DOHH2 (cell line): ENCODE measurements around the gene ROBO1.
"Not testable (repeated sequence)": the region's sequence is repeated elsewhere in the genome, so short reads cannot be mapped to it uniquely, and the experiment has no call there.

Source experiments
- CTCF ChIP-seq: fragments of 200-600 bp; sonication (generic); IDR thresholded peaks from one replicate; pipeline ENCODE4 v1.5.1; 2014; ENCODE audit warnings: antibody characterized with exemption, mild to moderate bottlenecking, low read depth, low read length; ENCODE audit not compliant: poor library complexity, severe bottlenecking
- EZH2phosphoT487 ChIP-seq: fragments of 200-600 bp; sonication (generic); IDR thresholded peaks from 2 replicates; pipeline ENCODE4 v1.6.1; 2017; ENCODE audit warnings: borderline replicate concordance, mild to moderate bottlenecking, antibody characterized with exemption, low read length, moderate library complexity, mixed read lengths

DNA sequence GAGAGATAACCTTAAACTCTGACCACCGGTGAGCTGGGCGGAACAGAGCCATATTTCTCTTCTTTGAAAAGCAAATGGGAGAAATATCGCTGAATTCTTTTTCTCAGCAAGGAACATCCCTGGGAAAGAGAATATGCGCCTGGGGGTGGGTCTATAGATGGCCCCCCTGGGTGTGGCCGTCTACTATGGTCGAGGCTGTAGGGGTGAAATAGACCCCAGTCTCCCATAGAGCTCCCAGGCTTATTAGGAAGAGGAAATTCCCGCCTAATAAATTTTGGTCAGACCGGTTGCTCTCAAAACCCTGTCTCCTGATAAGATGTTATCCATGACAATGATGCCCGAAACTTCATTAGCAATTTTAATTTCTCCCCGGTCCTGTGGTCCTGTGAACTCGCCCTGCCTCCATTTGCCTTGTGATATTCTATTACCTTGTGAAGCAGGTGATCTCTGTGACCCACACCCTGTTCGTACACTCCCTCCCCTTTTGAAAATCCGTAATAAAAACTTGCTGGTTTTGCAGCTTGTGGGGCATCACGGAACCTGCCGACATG lies 441.9 kb downstream of the ROBO1 start:
- not testable (repeated sequence) for TF ChIP-seq CTCF, EZH2phosphoT487
